Measurements from ENCODE around the gene VPS4A. TPM values are rescaled to one million over a fixed set of nuclear protein-coding genes. Genes with fewer than 3 reads are reported as not detected.

VPS4A gene
- total RNA-seq, 1 experiment from 2014 or later, result 42.2 TPM

DNA sequence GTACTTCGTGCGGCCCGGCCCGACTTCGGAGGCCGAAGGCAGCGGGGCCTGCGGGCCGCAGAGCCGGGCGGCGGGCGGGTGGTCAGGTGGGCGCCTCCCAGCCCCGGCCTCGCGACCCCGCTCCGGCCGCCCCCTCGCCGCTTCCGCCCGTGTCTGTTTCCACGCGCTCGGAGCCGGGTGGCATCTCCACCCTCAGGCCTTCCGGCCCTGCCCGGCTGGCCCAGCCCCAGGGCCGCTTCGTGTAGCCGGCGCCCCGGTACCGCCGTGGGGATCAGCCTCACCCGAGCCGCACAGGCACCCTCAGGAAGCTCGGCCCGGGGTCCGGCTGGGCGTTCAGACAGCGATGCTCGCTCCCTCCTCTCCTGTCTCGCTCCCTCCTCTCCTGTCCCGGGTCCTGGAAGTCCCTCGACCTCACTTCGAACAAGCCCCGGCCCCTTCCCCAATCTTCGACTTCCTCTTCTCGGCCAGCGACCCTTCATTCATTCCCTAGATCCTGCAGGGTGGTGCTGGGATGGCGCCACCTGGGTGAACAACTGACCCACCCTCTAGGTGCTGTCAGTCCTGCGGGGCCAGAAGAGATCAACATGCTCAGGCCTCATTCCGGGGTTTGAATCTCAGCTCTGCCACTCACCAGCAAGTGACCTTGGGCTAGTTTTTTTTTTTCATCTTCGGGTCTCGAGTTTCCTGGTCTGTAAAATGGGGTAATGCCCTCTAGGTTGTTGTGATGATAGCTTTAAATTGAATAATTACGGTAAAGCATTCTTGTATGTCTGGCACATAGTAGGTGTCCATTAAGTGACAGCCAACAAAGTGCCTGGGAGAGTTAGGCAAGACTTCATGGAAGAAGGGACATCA lies 610 bp downstream of the VPS4A start:
- H3K27me3 ChIP-seq (ENCODE audit: insufficient read depth, low read length), result no peaks in the 10 kb centered on the region
- H3K79me2 ChIP-seq (ENCODE audit: insufficient read depth, low read length), result peaks cover 51% of the 10 kb centered on the region
- H4K20me1 ChIP-seq (ENCODE audit: insufficient read depth), result no peaks in the 10 kb centered on the region
- no peak for TF ChIP-seq POLR2AphosphoS5 (IDR thresholded peaks at IDR 0.05; ENCODE audit: low read depth, low read length)
- no peak for TF ChIP-seq SP1 (IDR thresholded peaks at IDR 0.05; ENCODE audit: low read depth)
- TF ChIP-seq RAD21 (IDR thresholded peaks at IDR 0.05; ENCODE audit: low read depth), result peak; percentile 32; the same call in 1 of the 2 replicates
- TF ChIP-seq, protein P1, sequence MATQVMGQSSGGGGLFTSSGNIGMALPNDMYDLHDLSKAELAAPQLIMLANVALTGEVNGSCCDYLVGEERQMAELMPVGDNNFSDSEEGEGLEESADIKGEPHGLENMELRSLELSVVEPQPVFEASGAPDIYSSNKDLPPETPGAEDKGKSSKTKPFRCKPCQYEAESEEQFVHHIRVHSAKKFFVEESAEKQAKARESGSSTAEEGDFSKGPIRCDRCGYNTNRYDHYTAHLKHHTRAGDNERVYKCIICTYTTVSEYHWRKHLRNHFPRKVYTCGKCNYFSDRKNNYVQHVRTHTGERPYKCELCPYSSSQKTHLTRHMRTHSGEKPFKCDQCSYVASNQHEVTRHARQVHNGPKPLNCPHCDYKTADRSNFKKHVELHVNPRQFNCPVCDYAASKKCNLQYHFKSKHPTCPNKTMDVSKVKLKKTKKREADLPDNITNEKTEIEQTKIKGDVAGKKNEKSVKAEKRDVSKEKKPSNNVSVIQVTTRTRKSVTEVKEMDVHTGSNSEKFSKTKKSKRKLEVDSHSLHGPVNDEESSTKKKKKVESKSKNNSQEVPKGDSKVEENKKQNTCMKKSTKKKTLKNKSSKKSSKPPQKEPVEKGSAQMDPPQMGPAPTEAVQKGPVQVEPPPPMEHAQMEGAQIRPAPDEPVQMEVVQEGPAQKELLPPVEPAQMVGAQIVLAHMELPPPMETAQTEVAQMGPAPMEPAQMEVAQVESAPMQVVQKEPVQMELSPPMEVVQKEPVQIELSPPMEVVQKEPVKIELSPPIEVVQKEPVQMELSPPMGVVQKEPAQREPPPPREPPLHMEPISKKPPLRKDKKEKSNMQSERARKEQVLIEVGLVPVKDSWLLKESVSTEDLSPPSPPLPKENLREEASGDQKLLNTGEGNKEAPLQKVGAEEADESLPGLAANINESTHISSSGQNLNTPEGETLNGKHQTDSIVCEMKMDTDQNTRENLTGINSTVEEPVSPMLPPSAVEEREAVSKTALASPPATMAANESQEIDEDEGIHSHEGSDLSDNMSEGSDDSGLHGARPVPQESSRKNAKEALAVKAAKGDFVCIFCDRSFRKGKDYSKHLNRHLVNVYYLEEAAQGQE (IDR thresholded peaks at IDR 0.05; ENCODE audit: low read depth), result no peak
- TF ChIP-seq CTCF (IDR thresholded peaks at IDR 0.05 in 2 of 3, conservative IDR thresholded peaks at IDR 0.05 in 1 of 3; ENCODE audit: borderline replicate concordance in 1 of 3, insufficient read depth in 1 of 3, low read depth in 2 of 3, low read length in 2 of 3), result peak in 1 of 3 experiments; percentile 19; a peak in 1 of 6 replicates
- TF ChIP-seq ZFX (IDR thresholded peaks at IDR 0.05), result peak; percentile 99
- peak; percentile 45; the same call in 1 of the 2 replicates for TF ChIP-seq SIN3A (IDR thresholded peaks at IDR 0.05; ENCODE audit: low read depth)
- TF ChIP-seq EGR1 (IDR thresholded peaks at IDR 0.05; ENCODE audit: low read depth), result no peak
- H3K9me2 ChIP-seq (ENCODE audit: insufficient read depth), result no peaks in the 10 kb centered on the region
- peaks cover 6 to 14% of the 10 kb centered on the region in 2 experiments for H3K4me1 ChIP-seq (ENCODE audit: control insufficient read depth in 1 of 2, insufficient read depth in 2 of 2, low read length in 2 of 2)
- H3K4me2 ChIP-seq (ENCODE audit: low read length), result peak overlapping the region; percentile 96
- CTCF ChIA-PET, result no interaction called here
- BruUV-seq (replicated peaks), result TSS peak; percentile 54
- H3K36me3 ChIP-seq (ENCODE audit: control insufficient read depth in 1 of 2, insufficient read depth in 2 of 2, low read length in 2 of 2), result peaks cover 14 to 20% of the 10 kb centered on the region in 2 experiments; a peak in 3 of 4 replicates
- H3K27ac ChIP-seq (ENCODE audit: low read depth, low read length), result peak overlapping the region; percentile 85
- H3K9me3 ChIP-seq (ENCODE audit: control insufficient read depth in 1 of 2, insufficient read depth in 1 of 2, low read depth in 1 of 2, low read length in 2 of 2), result no peaks in the 10 kb centered on the region
- ATAC-seq (peak; percentile 51), DNase-seq (ENCODE audit: low read depth, low spot score) (no peak)
- peak overlapping the region; percentile 84 to 89 for H3K4me3 ChIP-seq (replicated peaks in 1 of 2; ENCODE audit: low read depth in 1 of 2, low read length in 2 of 2)
- RAD21 ChIA-PET (ENCODE audit: low non-redundant PET in 1 of 2, low total read pairs in 2 of 2, uncharacterized antibody in 2 of 2, unreplicated experiment in 2 of 2), result no interaction called here
- H3K9ac ChIP-seq (ENCODE audit: low read length), result peak overlapping the region; percentile 85
- POLR2A ChIA-PET, result no interaction called here
- intact Hi-C loops (cut with micrococcal nuclease), result no loop called here
- no peak overlapping the region for H2AFZ ChIP-seq (ENCODE audit: low read depth, low read length, poor library complexity, severe bottlenecking)

Measured in HCT116 (cell line).